Uterus (tissue), 4 donors: ENCODE results near the gene RHOC. TPM values are rescaled to one million over a fixed set of nuclear protein-coding genes. Genes with fewer than 3 reads are reported as not detected.

Source experiments
- DNase-seq, 2 donors: peaks; one replicate each; pipeline ENCODE4 v3.0.0-alpha.2; 2019 to 2020
- H3K27ac ChIP-seq, 2 donors: fragments of 200-600 bp; sonication (generic); 1 replicate in 1 of 2; 2 replicates in 1 of 2; pipeline ENCODE4 v1.5.1; 2016 to 2018
- H3K27me3 ChIP-seq, 2 donors: fragments of 200-600 bp; sonication (generic); one replicate each; pipeline ENCODE4 v1.5.1; 2018 to 2019; ENCODE audit warnings: control low read depth in 1 of 2
- H3K36me3 ChIP-seq, 2 donors: fragments of 200-600 bp; sonication (generic); one replicate each; pipeline ENCODE4 v1.5.1; 2019; ENCODE audit warnings: control low read depth in 1 of 2
- H3K4me1 ChIP-seq, 2 donors: fragments of 200-600 bp; sonication (generic); one replicate each; pipeline ENCODE4 v1.5.1; 2018 to 2019; ENCODE audit warnings: control low read depth in 1 of 2
- H3K4me3 ChIP-seq, 2 donors: fragments of 200-600 bp; sonication (generic); 1 replicate in 1 of 2; 2 replicates in 1 of 2; pipeline ENCODE4 v1.5.1; 2018 to 2019; ENCODE audit warnings: mild to moderate bottlenecking in 1 of 2
- H3K9me3 ChIP-seq, 2 donors: fragments of 200-600 bp; sonication (generic); one replicate each; pipeline ENCODE4 v1.5.1; 2019; ENCODE audit warnings: control low read depth in 1 of 2
- CTCF ChIP-seq, 4 experiments: fragments of 200-600 bp in 2 of 4; fragments of 450-650 bp in 2 of 4; sonication (generic) in 2 of 4; IDR thresholded peaks; one replicate each; pipeline ENCODE4 v1.5.1; 2016 to 2019; ENCODE audit warnings: antibody characterized with exemption in 4 of 4, mild to moderate bottlenecking in 2 of 4, moderate library complexity in 1 of 4
- POLR2A ChIP-seq, 2 donors: fragments of 450-650 bp; IDR thresholded peaks; one replicate each; pipeline ENCODE4 v1.6.1; 2016; ENCODE audit warnings: antibody characterized with exemption in 2 of 2, mild to moderate bottlenecking in 1 of 2, moderate library complexity in 1 of 2
- intact Hi-C: fragments of 100-400 bp; cut with DNase I; formaldehyde crosslinking; loops from one replicate; pipeline ENCODE4 v1.15.1; 2023; ENCODE audit warnings: low total_unique reads
- total RNA-seq, 4 donors: library from RNA; depleted of rRNA in 3 of 4; stranded (reverse); fragments of >200 nt in 3 of 4; gene quantifications; one replicate each; pipeline versions ENCODE4 v1.1.0 to v1.2.4, GENCODE V29; 2014 to 2023
- donor health status: DM: yes; HTN: yes; CAD: no.

The RHOC gene
- total RNA-seq, 4 donors from 2014 or later = 176 to 314 (median 279) TPM

GRCh38 chr1:112687361-112687760 lies 19.6 kb downstream of the RHOC start:
- no peak for DNase-seq
- intact Hi-C loops = no loop called here
- Histone ChIP-seq H3K27ac (no peak overlapping the region), H3K4me1 (no peaks in the 10 kb centered on the region), H3K27me3 (no peaks in the 10 kb centered on the region), H3K9me3 (no peaks in the 10 kb centered on the region), H3K4me3 (no peak overlapping the region), H3K36me3 (no peaks in the 10 kb centered on the region)
- TF ChIP-seq POLR2A (IDR thresholded peaks at IDR 0.05) = no peak
- no peak for TF ChIP-seq CTCF (IDR thresholded peaks at IDR 0.05)

- Histone ChIP-seq H3K9me3 (no peaks in the 10 kb centered on the region), H3K4me1 (no peaks in the 10 kb centered on the region), H3K4me3 (no peak overlapping the region), H3K36me3 (no peaks in the 10 kb centered on the region), H3K27me3 (no peaks in the 10 kb centered on the region), H3K27ac (no peak overlapping the region)
- no peak for TF ChIP-seq POLR2A (IDR thresholded peaks at IDR 0.05)
- TF ChIP-seq CTCF (IDR thresholded peaks at IDR 0.05) = no peak
- no peak for DNase-seq
- intact Hi-C loops = no loop called here
These were observed 20.1 kb downstream of the RHOC start for GRCh38 chr1:112686835-112687234.

- Histone ChIP-seq H3K36me3 (no peaks in the 10 kb centered on the region), H3K4me3 (no peak overlapping the region), H3K27ac (no peak overlapping the region), H3K27me3 (no peaks in the 10 kb centered on the region), H3K9me3 (no peaks in the 10 kb centered on the region), H3K4me1 (no peaks in the 10 kb centered on the region)
- intact Hi-C loops = no loop called here
- no peak for DNase-seq
- TF ChIP-seq CTCF (IDR thresholded peaks at IDR 0.05) = no peak
- TF ChIP-seq POLR2A (IDR thresholded peaks at IDR 0.05) = no peak
These were observed 20.5 kb downstream of the RHOC start for GRCh38 chr1:112686417-112686816.

- no peak for DNase-seq
- intact Hi-C loops = no loop called here
- Histone ChIP-seq H3K36me3 (no peaks in the 10 kb centered on the region), H3K27ac (no peak overlapping the region), H3K4me1 (no peaks in the 10 kb centered on the region), H3K4me3 (no peak overlapping the region), H3K9me3 (no peaks in the 10 kb centered on the region), H3K27me3 (no peaks in the 10 kb centered on the region)
- TF ChIP-seq POLR2A (IDR thresholded peaks at IDR 0.05) (no peak), CTCF (IDR thresholded peaks at IDR 0.05) (no peak)
These were observed 21.0 kb downstream of the RHOC start for GRCh38 chr1:112685913-112686312.

- DNase-seq = no peak
- Histone ChIP-seq H3K27ac (no peak overlapping the region), H3K4me1 (peaks cover 0 to 4% of the 10 kb centered on the region in 2 donors), H3K27me3 (no peaks in the 10 kb centered on the region), H3K4me3 (no peak overlapping the region), H3K9me3 (no peaks in the 10 kb centered on the region), H3K36me3 (no peaks in the 10 kb centered on the region)
- TF ChIP-seq POLR2A (IDR thresholded peaks at IDR 0.05) = no peak
- intact Hi-C loops = no loop called here
These were observed 28.3 kb downstream of the RHOC start for GRCh38 chr1:112678605-112679004.

GRCh38 chr1:112677501-112677900 lies 29.4 kb downstream of the RHOC start:
- Histone ChIP-seq H3K4me3 (no peak overlapping the region), H3K4me1 (peaks cover 0 to 4% of the 10 kb centered on the region in 2 donors), H3K9me3 (no peaks in the 10 kb centered on the region), H3K27ac (no peak overlapping the region), H3K27me3 (no peaks in the 10 kb centered on the region), H3K36me3 (no peaks in the 10 kb centered on the region)
- DNase-seq = no peak
- intact Hi-C loops = no loop called here
- TF ChIP-seq POLR2A (IDR thresholded peaks at IDR 0.05) = no peak
- TF ChIP-seq CTCF (IDR thresholded peaks at IDR 0.05) = no peak
